ENCODE data around the gene PRH2.

The PRH2 gene

GRCh38 chr12:10965476-10965875 lies 36.4 kb downstream of the PRH2 start:
- DNase-seq: no peak

GRCh38 chr12:10966314-10966713 lies 37.3 kb downstream of the PRH2 start:
- DNase-seq: no peak

DNA sequence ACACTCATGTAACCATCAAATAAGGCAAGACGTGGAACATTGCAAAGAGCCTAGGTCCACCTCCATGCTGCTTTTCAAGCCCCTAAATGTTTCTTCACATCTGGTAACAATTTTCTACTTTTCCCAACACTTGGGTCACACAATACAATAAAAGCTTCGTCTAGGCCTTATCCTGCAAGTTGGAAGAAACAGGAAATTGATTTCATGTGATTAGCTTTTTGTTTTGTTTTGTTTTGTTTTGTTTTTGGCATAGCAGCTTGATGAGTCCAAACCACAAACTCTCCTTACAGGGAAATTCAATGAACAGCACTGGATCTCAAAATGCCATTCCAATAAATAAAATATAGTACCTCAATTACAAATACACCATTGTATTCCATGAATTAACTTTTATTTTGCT lies 38.4 kb downstream of the PRH2 start:
- no peak for DNase-seq

GRCh38 chr12:10968765-10969456 lies 39.9 kb downstream of the PRH2 start:
- DNase-seq: no peak

DNA sequence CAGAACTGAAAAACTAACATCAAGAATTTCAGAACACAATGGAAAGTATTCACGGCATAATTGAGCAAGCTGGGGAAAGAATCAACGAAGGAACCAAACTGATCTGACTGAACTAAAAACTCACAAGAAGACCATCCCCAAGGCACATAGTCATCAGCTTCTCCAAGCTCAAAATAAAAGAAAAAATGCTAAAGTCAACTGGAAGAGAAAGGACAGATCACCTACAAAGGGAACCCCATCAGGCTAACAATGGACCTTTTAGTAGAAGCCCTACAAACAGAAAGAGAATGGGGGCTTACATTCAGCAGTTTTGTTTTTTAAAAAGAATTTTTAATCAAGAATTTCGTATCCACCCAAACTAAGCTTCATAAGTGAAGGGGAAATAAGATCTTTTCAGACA lies 45.9 kb downstream of the PRH2 start:
- DNase-seq: no peak

- DNase-seq: no peak
Measured at GRCh38 chr12:10982244-10982643, 53.2 kb downstream of the PRH2 start.
